Hematopoietic multipotent progenitor cell treated with erythropoietin and hydrocortisone succinate and interleukin-3 and kit ligand, for 15 days (in vitro differentiated cells): ENCODE results near the gene SH3GL3.

Experiments
- DNase-seq: peaks from one replicate; pipeline ENCODE4 v3.0.0-alpha.2; 2015; ENCODE audit warnings: low spot score

The SH3GL3 gene

DNA sequence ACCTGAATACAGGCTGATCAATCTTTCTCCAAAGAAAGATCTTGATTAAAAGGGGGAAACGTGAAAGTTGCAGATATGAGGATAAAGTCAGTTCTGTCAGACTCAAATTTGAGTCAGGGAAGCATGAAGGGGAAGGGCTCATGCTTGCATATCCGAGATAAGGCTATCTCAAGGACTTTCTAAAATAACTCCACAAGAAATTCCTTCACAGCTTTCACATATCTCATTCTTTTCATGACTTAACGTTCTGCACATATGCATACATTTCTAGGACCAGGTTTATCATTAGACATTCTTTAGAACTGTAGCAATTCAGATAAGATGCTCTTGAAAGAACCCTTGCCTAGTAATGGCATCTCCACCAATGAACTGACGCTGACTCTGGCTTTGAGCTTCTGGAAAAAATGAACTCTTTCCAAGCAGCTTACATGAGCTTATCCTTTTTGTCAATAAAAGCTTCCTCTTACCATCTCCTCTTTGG, 15.9 kb downstream of the SH3GL3 start:
- DNase-seq: no peak

DNA sequence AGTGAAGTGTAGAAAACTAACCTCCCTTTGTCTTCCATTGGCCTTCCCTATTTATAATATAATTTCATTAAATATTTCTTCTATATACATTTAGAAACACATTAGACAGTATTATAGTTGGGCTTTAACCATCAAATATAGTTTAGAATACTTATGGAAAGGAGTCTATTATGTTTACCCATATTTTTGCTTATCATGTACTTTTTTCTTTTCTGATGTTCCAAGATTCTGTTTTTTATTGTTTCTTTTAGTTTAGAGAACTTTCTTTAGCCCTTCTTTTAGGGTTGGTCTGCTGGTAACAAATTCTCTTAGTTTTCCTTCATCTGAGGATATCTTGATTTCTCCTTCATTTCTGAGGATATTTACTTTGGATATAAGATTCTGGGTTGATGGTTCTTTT, 23.7 kb downstream of the SH3GL3 start:
- DNase-seq: no peak

DNA sequence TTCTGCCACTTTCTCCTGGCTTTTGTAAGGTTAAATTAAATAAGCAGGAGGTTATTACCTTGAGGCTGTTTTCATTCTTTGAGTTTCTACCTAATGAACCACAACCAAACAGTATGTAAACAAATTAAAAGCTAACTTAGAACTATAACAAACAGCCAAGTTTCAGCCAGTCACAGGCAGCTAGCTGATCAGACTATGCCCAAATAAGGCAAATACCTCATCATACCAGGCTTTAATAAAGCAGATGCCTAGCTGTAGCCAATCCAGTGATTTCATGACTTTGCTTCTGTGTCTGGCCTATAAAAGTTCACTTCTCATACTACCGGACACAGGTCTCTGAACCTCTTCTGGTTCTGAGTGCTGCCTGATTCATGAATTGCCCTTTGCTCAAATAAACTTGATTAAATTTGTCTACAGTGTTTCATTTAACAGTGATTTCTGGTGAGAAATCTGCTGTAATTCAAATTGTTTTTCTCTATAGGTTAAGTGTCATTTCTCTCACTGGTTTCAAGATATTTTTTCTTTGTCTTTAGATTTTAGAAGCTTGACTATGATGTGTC, 24.2 kb downstream of the SH3GL3 start:
- DNase-seq: no peak

DNA sequence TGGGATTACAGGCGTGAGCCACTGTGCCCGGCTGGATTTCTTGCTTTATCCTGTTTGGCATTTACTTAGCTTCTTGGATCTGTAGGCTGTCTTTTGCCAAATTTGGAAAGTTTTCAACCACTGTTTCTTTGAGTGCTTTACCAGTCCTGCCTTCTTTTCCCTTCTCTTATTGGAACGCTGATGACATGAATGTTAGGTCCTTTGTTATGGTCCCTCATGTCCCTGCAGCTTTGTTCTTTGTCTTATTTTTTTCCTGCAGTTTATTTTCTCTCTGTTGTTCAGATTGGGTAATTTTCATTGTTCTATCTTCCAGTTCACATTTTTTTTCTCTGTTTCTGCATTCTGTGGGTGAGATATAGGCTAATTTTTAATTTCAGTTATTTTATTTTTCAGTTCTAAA, 25.0 kb downstream of the SH3GL3 start:
- no peak for DNase-seq

DNA sequence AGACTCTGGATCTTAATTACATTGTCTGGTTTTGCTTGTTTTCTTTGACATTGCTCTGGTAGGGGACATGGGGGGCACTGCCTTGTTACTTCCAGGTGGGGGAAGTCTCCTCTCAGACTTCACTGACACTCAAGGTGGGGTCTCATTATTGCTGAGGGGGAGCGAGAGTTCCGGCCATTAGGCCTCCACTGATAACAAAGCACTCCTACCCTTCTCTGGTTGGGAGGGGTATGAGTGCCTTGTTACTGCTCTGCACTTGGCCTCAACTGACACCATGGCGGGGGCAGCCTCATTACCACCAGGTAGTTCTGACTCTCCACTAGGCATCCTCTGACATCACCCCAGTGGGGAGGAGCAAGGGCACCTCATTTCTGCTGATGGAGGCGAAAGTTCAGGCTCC, 25.7 kb downstream of the SH3GL3 start:
- no peak for DNase-seq

DNA sequence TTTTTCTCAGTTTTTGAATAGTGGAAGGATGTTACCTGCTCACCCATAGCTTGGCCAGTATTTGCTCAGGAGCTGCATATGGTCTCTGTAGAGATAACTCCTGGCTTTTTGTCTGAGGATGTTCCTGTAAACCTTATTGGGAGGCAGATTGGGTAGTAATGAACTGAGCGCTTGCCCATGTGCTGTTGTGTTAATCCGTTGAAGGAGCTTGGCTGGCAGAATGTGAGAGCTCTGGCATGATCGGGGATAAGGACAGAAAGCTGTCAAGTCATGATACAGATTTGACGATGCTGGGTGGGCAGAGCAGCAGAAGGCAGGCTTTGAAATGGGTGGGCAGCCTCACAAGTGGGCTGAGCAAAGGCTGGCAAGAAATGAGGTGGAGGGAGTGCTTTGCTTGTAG, 27.4 kb downstream of the SH3GL3 start:
- DNase-seq: no peak

DNA sequence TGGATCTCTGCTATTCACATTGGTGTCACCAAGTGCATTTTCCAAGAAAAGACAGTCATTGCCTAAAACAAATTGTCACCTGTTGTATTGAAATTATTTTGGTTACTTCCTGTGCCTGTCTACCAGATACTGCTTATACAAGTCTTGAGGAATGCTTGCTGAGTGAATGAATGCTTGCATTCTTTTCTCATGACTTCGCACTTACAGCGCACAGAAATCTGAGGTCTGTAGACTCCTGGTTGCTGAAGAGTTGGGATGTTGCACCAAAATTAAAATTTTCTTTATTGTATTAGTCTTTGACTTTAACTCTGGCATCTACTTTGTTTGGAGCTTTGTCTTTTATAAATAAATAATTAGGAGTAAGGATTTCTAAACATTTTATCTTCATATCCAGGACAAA, 28.4 kb downstream of the SH3GL3 start:
- no peak for DNase-seq

DNA sequence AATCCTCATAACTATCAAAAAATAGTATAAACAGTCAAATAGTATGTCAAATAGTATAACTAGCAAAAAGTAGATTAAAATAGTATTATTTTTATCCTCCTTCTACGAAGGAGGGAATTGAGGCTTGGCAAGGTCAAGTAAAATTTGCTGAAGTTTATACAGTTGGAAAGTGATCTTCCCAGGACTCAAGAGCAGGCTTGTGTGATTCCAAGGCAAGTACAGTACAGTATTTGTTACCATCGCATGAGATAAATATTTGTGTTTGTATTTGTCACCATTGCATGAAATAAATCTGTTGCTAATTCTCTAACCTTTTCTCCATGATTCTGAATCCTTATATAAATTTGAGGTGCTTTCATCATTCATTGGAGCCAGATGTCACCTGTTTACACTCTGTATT, 28.9 kb downstream of the SH3GL3 start:
- DNase-seq: no peak

DNA sequence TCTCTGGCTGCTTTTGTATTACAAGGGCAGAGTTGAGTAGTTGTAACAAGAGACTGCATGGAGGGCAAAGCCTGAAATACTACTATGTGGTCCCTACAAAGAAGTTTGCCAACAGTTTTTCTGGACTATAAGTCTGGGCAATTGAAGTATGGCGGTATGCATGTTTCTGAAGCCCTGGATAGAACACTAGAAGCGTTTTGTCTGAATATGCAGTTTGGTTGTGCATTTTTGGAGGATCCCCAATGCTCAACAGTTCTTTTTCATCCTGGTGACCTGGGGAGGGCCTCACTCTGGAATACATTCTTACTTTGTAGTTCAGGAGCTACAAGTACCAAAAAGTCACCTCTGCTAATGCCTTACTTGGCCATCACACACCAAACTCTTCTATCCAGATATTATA, 29.6 kb downstream of the SH3GL3 start:
- no peak for DNase-seq

DNA sequence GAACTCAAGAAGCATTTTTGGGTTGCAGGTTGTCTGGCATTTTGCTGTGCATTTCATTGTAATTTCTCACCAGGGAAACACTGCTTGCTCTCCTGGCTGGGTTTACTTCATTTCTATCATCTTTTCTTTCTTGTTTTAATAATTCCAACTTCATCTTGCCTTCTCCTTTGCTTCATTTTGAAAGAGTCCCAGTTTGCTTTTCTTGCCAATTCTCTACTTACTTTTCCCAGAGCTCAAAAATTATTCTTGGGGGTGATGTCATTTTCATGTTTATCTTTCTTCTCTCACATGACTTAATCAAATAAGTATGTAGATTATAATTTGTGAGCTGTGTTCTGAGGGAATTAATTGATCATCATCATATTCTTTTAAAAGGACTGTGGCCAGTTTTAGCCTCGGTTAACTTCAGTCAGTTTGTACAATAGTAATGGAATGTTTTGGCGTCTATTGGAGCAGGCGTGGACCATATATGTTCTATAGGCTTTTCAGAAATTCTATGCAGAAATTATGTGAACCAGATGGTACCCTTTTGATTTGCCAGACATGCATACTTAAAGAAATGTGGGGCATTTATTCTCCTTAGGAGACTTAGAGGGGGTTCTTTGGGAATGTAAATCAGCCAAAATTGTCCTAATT, 30.1 kb downstream of the SH3GL3 start:
- no peak for DNase-seq

DNA sequence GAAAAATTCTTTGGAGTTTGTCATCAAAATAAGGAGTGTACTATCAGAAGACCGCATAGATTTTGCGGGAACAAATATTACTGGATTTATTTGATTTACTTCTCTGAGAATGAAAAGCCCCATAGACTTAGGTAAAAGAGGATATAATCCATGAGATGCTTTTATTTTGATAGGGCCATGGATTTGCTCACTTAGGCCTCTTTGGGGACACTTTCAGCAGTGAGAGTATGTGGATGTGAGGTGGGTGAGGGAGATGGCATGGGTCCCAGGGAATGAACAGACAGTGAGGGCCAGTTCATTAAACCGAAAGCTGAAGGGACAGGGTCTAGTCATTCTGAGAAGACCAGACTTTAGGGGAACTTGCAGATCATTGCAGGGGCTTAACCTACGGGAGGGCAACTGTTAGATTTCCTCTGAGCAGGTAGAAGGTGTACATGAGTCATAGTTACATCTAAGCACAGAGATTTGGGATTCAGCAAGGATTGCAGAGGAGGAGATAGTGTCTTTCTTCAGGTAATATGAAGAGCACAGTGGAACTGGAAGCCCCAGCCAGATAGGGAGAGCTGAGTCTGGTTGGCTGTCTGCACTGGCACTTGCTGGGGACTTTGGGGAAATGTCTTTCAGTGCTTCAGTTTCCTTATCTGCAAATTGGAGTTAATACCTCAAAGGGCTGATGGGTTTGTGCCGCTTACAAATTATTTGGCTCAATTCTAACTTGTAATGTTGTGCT, 30.8 kb downstream of the SH3GL3 start:
- no peak for DNase-seq

DNA sequence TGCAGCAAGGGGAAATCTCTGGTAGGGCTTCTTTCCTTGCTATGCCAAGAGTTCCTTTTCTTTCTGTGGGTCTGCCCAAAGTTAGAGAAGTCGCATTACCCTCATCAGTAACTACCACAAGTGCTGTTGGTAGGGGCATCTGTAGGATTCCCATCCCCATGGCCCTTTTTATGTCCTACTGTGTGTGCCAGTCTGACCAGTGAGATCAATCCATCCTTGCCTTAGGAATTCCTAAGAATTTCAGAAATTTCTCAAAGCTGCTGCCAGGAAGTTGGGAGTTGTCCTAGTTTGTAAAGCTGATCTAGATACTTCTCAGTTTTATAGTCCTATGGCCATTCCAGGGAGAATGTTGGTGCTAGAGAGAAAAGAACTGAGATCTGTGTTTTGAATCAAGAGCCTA, 36.5 kb downstream of the SH3GL3 start:
- DNase-seq: no peak

DNA sequence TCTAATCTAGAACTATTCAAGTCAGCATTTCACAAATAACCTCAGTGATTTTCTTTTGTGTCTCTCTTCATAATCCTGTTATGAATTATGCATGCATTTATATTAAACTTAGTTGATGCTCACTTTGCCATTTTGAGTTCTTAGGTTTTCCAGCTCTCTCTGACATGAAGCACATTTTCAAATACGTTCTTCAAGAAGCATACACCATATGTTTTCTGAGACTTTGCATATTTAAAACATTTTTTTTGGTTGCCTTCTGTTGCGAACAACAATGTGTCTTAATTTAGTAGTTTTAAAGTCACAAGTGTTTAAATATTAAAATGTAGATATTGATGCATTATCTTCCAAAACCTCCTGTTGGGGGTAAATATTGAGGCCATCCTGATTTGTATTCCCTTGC, 37.5 kb downstream of the SH3GL3 start:
- DNase-seq: no peak

DNA sequence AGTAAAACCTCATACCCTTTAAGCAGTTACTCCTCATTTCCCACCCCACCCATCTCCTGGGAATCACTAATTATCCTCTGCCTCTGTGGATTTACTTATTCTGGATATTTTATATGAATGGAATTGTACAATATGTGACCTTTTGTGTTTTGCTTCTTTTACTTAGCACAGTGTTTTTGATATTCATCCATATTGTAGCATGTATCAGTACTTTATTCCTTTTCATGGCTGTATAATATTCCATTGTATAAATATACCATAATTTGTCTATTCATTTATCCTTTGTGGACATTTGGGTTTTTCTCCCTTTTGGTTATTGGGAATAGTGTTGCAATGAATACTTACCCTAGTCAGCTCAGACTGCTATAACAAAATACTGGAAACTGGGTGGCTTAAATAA, 39.2 kb downstream of the SH3GL3 start:
- DNase-seq: no peak

DNA sequence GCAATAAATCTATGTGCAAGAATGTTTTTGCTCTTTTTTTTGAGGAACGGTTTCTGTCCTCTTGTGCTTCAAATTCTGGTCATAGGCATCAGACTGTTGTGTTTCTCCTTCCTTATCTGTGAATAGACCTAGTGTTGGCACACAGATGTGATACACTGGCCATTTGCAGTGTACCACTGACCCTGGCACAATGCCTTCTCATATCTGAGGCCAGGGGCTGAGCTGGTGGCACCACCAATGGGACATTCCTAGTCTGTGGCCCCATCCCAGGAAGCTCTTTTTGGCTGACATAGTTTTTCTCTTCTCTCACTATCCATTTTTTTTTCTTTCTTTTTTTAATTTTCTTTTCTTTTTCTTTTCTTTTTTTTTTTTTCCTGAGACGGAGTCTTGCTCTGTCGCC, 40.4 kb downstream of the SH3GL3 start:
- no peak for DNase-seq

DNA sequence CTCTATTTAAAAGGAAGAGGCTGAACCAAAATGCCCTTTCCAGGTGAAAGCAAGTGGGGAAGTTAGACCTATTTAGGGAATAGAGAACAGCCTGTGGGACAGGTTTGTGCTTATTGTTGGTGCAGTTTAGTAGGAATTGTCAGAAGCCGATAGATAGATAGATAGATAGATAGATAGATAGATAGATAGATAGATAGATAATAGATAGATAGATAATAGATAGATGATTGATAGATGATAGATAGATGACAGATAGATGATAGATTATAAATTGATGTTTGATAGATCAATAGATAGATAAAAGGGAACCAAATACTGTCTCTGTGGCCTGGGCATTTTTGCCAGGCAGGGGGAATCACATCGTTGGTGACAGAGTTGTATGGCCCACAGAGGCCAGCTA, 42.5 kb downstream of the SH3GL3 start:
- DNase-seq: no peak

DNA sequence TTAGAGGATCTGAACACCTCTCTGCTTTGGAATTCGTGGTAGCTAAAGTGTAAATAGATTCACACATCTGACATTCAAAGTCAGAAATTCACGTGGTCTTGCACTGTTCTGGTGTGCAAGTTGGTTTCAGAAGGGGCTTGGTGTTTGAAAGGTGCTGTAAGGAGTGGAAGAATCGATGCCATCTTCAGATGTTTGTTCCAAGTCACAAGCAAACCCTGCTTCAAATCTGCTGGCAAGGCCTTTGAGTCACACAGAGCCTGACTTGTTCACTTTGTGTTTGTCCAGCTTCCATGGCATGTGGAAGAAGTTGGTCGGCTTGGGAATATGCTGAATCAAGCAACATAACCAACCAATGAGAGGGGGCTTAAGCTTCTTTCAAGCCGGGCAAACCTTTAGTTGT, 44.3 kb downstream of the SH3GL3 start:
- DNase-seq: no peak

DNA sequence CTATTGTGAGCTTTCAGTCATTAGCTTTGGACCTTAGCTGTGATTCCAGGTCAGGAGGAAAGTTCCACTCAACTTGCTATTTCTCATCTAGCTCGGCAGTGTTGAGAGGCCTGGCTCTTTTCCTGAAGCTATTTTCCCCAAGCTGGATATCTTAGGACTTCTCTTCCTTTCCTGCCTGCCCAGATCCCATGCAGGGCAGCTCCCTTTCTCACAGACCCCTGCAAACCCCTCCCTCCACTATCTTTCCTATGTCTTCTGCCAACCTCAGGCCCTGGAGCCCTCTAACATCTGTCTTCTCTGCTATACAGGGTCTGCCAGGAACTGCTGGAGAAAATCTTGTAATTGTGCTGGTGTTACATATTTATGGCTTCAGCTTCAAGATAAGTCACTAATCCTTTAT, 49.6 kb downstream of the SH3GL3 start:
- no peak for DNase-seq

DNA sequence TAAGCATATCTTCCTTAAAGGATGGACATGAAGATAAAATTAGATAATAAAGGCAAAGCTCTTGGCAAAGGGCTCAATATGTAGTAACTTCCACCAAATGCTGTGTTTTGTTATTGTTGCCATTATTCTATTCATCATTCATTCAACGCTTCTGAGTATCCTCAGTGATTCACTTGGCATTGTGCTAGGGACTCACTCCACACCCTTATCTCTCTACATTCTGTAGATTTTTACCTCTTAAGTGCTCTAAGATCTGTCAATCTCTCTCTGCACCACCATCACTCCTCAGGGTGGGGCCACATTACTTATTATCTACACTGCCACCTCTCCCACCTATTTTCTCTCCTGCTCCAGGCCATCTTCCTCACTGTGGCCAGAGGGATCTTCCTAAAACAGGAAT, 51.2 kb downstream of the SH3GL3 start:
- DNase-seq: no peak

DNA sequence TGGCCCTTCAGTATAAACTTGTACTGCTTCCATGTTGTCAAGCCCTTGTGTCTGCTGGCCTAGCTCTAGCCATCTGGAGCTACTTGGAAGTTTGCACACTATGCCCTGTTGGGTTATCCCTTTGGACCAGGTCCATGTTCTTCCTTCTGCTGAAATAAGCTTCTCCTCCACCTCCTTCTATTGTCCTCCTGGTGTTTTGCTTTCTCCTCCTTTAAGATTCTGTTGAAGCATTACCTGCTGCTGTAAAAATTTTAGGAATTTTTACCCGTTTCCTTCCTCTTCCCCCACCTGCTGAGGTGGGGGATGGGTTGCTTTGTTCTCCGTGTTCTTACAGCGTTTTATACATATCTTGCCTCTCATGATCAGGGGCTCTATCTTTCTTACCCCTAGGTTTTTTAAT, 51.7 kb downstream of the SH3GL3 start:
- no peak for DNase-seq

DNA sequence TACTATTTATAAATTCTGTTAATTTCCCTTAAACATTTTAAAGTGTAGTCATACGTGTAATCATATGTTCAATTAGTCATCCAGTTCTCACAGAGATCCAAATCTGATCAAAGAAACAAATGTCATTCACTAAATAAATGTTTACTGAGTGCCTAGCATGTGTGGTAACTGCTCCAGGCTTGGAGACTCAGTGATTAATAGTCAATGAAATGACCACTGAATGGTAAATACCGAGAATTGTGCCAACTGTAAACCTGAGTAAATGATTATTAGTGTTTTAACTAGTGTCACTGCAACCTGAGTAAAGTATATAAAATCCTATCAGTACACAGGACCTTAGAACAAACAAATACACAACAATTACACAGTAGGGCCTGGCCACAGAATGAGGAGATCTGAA, 52.3 kb downstream of the SH3GL3 start:
- no peak for DNase-seq

DNA sequence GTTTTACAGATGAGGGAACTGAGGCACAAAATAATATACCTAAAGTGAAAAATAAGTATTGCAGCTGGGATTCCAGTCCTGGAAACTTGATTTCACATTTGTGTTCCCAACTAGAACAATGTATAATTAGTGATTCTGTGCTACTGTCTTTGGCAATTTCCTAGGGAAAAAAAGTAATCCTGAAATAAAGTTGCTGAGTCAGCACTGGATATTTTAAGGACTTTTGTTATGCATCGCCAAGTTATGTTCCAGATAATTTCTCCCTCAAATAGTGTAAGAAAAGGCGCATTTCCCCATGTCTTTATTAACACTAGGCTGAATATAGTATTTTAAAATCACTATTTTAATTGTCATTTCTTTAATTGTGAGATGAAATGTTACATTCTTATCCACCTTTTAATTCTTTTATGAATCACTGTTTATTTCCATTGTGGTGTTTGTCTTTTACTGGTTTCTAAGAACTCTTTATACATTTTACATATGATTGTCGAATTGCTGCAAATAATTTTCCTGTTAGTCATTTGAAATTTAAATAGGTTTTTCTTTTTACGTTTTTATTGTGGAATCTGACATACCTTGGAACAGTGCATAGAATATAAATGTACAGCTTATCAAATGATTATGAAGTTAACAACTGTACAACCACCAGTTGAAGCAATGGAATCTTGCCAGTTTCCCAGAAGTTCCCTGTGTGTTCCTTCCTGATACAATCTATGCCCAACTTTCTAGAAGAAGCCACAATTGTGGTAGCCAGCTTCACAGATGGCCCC, 56.6 kb downstream of the SH3GL3 start:
- no peak for DNase-seq

DNA sequence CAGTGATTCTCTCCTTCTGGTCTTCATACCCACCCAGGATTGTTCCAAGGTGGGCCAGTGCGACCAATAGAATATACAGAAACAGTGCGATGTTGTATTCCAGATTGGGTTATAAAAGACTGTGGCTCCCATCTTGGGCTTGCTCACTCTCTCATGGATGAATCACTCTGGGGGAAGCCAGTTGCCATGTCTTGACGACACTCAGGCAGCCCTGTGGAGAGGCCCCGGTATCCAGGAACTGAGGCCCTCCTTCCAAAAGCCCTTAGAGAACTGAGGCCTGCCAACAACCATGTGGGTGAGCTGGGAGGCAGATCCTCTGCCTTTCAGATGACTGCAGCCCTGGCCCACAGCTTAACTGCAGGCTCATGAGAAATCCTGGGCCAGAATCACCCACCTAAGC, 57.2 kb downstream of the SH3GL3 start:
- DNase-seq: no peak
